ENCODE data around the gene DIAPH3.

DNA sequence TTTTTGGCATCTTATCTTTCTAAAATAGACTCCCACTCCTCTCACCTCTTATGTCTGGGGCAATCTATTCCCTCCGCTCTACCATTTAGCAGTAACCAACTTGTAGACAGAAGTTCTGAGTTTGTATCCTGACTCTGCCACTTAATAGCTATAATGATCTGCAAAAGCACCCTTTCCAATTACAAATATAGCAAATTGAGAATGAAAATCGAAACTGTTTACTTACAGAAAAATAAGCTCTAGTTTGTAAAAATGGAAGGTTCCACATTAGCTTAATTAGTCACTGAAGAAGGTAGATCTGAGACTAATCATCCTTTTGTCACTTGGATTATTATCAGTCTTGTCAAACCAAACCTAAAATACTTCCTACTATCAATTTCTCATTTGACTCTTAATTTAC lies 409.3 kb downstream of the DIAPH3 start:
- TF ChIP-seq, protein P1, sequence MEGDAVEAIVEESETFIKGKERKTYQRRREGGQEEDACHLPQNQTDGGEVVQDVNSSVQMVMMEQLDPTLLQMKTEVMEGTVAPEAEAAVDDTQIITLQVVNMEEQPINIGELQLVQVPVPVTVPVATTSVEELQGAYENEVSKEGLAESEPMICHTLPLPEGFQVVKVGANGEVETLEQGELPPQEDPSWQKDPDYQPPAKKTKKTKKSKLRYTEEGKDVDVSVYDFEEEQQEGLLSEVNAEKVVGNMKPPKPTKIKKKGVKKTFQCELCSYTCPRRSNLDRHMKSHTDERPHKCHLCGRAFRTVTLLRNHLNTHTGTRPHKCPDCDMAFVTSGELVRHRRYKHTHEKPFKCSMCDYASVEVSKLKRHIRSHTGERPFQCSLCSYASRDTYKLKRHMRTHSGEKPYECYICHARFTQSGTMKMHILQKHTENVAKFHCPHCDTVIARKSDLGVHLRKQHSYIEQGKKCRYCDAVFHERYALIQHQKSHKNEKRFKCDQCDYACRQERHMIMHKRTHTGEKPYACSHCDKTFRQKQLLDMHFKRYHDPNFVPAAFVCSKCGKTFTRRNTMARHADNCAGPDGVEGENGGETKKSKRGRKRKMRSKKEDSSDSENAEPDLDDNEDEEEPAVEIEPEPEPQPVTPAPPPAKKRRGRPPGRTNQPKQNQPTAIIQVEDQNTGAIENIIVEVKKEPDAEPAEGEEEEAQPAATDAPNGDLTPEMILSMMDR (IDR thresholded peaks at IDR 0.05) = no peak
- no peak for TF ChIP-seq POLR2A (IDR thresholded peaks at IDR 0.05)
